GM12875 (cell line): ENCODE measurements around the gene DNA2.

Experiments
- H3K4me3 ChIP-seq: one replicate; pipeline ENCODE4 v1.5.1; 2011; ENCODE audit warnings: low read depth, low read length, control low read depth
- CTCF ChIP-seq: IDR thresholded peaks from 2 replicates; pipeline ENCODE4 v1.5.1; 2011; ENCODE audit warnings: low read depth, mild to moderate bottlenecking, control low read depth, inconsistent platforms, low read length, moderate library complexity, borderline replicate concordance; ENCODE audit not compliant: insufficient read depth

DNA2 gene

GRCh38 chr10:68402276-68402675 lies 69.5 kb downstream of the DNA2 start:
- H3K4me3 ChIP-seq: no peak overlapping the region
- no peak for TF ChIP-seq CTCF

GRCh38 chr10:68397005-68397404 lies 74.8 kb downstream of the DNA2 start:
- TF ChIP-seq CTCF: no peak
- H3K4me3 ChIP-seq: no peak overlapping the region

DNA sequence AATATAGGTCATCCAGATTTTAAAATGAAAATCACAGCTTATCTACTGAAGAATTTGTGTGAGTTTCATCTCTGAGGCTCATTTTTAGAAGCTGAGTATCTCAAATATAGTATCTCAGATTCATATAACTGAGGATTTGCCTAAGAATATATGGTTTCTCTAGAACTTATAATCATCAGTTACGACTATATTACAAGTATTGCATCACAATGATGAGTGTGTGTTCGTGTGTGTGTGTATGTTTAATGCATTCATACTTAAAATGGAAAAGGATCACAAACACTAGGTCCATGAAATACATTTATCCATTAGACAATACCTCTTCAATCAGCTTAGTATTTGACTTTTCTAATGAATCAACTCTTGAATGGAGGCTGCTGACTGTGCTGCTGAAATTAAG lies 86.0 kb downstream of the DNA2 start:
- H3K4me3 ChIP-seq: no peak overlapping the region
- no peak for TF ChIP-seq CTCF

DNA sequence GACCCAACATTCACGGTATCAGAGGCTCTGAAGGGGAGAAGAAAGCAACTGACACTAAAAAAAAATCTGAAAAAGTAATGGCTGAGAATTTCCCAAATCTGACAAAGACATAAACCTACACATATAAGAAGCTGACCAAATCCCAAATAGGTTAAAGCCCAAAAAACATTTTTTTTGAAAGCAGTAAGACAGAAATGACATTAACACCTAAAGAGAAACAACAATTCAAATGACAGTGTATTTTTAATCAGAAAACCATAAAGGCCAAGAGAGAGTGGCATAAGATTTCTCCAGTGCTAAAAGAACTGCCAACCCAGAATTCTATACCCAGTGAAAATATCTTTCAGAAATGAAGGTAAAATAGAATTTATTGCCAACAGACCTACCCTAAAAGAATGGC lies 100.2 kb downstream of the DNA2 start:
- TF ChIP-seq CTCF: no peak

DNA sequence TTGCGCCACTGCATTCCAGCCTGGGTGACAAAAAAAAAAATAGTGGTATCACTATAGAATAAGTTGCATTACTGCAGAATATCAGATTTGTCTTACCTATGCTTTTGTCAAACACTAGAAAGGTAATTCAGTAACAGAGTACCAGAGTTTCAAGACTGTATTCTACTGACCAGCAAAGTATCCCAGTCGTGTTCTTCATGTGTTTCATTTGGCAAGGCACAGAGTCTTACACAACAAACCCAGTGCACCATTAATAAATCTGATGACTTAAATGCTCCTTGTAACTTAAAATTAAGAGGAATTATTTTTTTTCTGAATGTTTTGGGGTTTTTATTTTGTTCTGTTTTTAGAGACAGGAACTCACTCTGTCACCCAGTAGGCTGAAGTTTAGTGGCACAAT lies 104.7 kb downstream of the DNA2 start:
- TF ChIP-seq CTCF: no peak
- H3K4me3 ChIP-seq: no peak overlapping the region

More for the DNA sequence above, 100.2 kb downstream of the DNA2 start:
- no peak overlapping the region for H3K4me3 ChIP-seq

DNA sequence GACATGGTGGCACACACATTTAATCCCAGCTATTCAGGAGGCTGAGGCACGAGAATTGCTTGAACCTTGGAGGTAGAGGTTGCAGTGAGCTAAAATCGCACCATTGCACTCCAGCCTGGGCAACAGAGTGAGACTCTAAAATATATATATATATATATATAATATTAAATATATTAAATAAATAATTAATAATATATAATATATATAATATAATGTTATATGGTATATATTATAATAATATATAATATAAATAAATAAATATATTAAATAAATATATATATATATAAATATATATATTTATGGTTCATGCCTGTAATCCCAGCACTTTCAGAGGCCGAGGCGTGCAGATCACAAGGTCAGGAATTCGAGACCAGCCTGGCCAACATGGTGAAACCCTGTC lies 105.2 kb downstream of the DNA2 start:
- no peak for TF ChIP-seq CTCF
- no peak overlapping the region for H3K4me3 ChIP-seq

DNA sequence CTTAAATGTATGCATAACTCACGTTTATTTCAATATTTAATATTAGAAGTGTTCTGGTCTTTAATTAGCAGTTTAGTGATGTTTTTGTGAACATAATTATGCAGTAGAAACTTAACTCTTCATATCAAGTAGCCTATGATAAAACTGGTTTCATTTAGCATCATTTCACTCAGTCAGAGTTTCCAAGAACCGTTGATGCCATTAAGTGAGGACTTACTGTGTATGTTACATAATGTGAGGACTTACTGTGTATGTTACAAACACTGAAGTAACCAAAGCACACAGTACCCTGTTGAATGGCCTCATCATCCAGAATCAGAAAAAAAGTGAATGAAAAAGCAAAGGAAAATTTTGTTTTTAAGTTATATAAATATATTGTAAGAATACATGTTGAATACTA lies 106.2 kb downstream of the DNA2 start:
- TF ChIP-seq CTCF: no peak
- H3K4me3 ChIP-seq: no peak overlapping the region
